IPS DF 6.9 (cell line): ENCODE results near the gene SPDYE2.
A peak's percentile ranks its signal among the peaks of the same experiment; 100 is the strongest.
"Not testable (repeated sequence)": the region's sequence is repeated elsewhere in the genome, so short reads cannot be mapped to it uniquely, and the experiment has no call there.

Experiments
- DNase-seq: peaks from one replicate; pipeline ENCODE4 v3.0.0-alpha.2; 2013; ENCODE audit warnings: low read depth, low spot score
- H3K27ac ChIP-seq: one replicate; pipeline ENCODE4 v1.5.1; 2013; ENCODE audit warnings: low read length, control low read depth
- H3K27me3 ChIP-seq: 2 replicates; pipeline ENCODE4 v1.6.1; 2013; ENCODE audit warnings: mild to moderate bottlenecking, low read length; ENCODE audit not compliant: control insufficient read depth, insufficient read depth
- H3K36me3 ChIP-seq: 2 replicates; pipeline ENCODE4 v1.6.1; 2013; ENCODE audit warnings: low read length; ENCODE audit not compliant: control insufficient read depth, insufficient read depth
- H3K4me1 ChIP-seq: 2 replicates; pipeline ENCODE4 v1.6.1; 2013; ENCODE audit warnings: low read length; ENCODE audit not compliant: control insufficient read depth, insufficient read depth
- H3K4me3 ChIP-seq: 2 replicates; pipeline ENCODE4 v1.5.1; 2013; ENCODE audit warnings: mild to moderate bottlenecking, low read length
- H3K9me3 ChIP-seq: 2 replicates; pipeline ENCODE4 v1.6.1; 2013; ENCODE audit warnings: low read length, inconsistent platforms; ENCODE audit not compliant: control insufficient read depth, insufficient read depth
- WGBS: extraction: QIAGEN DNeasy Blood & Tissue Kit; methylation state at CpG from one replicate; pipeline ENCODE4 v1.1.7; 2013; ENCODE audit warnings: mixed read lengths, missing lambda C conversion rate; ENCODE audit not compliant: insufficient read length, insufficient coverage; 5-methylcytosine and 5-hydroxymethylcytosine counted together

Gene SPDYE2

GRCh38 chr7:102516951-102517350 lies 34.1 kb upstream of the SPDYE2 start:
- not testable (repeated sequence) for H3K4me1 ChIP-seq, H3K4me3 ChIP-seq, H3K27me3 ChIP-seq, H3K9me3 ChIP-seq, DNase-seq, H3K36me3 ChIP-seq, H3K27ac ChIP-seq
- no CpG with 5 or more reads among the region's 10 CpGs for WGBS

- WGBS: no CpG with 5 or more reads among the region's 61 CpGs
- H3K27ac ChIP-seq: not testable (repeated sequence)
Observed at GRCh38 chr7:102517550-102518147, 33.4 kb upstream of the SPDYE2 start, which contains the start of gene RASA4B. TSS of gene RASA4B (minus strand) at chr7:102517777. CDS start at chr7:102517710, 67 bp downstream.

GRCh38 chr7:102520797-102521196 lies 30.2 kb upstream of the SPDYE2 start:
- no CpG with 5 or more reads among the region's 5 CpGs for WGBS
- not testable (repeated sequence) for H3K9me3 ChIP-seq, H3K4me3 ChIP-seq, DNase-seq, H3K4me1 ChIP-seq, H3K27me3 ChIP-seq, H3K27ac ChIP-seq, H3K36me3 ChIP-seq

More at GRCh38 chr7:102517550-102518147, 33.4 kb upstream of the SPDYE2 start, which contains the start of gene RASA4B:
- H3K27me3 ChIP-seq, H3K36me3 ChIP-seq, H3K4me1 ChIP-seq, DNase-seq, H3K9me3 ChIP-seq: not testable (repeated sequence)
- H3K4me3 ChIP-seq: peak within 1 kb of the TSS; percentile 33; the same call in 1 of the 2 replicates

DNA sequence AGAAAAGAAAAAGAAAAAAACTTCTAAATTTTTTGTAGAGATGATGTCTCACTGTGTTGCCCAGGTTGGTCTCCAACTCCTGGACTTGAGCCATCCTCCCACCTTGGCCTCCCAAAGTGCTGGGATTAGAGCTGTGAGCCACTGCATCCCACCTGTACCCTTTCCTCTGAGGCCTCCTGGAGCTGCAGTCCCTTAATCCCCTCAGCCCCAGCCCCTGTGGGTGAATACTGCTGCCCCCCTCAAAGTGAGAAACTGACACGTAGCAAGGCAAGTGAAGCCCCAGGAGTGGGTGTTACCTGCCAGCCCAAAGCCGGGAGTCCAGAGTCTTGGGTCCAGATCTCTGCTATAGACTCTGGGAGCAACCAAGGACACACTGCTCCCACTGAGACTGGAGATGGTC lies 26.2 kb upstream of the SPDYE2 start:
- not testable (repeated sequence) for H3K27ac ChIP-seq, H3K36me3 ChIP-seq, H3K27me3 ChIP-seq, H3K4me1 ChIP-seq, H3K4me3 ChIP-seq, DNase-seq, H3K9me3 ChIP-seq
- no CpG with 5 or more reads among the region's 2 CpGs for WGBS

- not testable (repeated sequence) for H3K27me3 ChIP-seq, H3K9me3 ChIP-seq, H3K4me1 ChIP-seq, H3K36me3 ChIP-seq, H3K4me3 ChIP-seq, H3K27ac ChIP-seq, DNase-seq
- no CpG with 5 or more reads among the region's 8 CpGs for WGBS
Observed at GRCh38 chr7:102527182-102527581, 23.8 kb upstream of the SPDYE2 start.

DNA sequence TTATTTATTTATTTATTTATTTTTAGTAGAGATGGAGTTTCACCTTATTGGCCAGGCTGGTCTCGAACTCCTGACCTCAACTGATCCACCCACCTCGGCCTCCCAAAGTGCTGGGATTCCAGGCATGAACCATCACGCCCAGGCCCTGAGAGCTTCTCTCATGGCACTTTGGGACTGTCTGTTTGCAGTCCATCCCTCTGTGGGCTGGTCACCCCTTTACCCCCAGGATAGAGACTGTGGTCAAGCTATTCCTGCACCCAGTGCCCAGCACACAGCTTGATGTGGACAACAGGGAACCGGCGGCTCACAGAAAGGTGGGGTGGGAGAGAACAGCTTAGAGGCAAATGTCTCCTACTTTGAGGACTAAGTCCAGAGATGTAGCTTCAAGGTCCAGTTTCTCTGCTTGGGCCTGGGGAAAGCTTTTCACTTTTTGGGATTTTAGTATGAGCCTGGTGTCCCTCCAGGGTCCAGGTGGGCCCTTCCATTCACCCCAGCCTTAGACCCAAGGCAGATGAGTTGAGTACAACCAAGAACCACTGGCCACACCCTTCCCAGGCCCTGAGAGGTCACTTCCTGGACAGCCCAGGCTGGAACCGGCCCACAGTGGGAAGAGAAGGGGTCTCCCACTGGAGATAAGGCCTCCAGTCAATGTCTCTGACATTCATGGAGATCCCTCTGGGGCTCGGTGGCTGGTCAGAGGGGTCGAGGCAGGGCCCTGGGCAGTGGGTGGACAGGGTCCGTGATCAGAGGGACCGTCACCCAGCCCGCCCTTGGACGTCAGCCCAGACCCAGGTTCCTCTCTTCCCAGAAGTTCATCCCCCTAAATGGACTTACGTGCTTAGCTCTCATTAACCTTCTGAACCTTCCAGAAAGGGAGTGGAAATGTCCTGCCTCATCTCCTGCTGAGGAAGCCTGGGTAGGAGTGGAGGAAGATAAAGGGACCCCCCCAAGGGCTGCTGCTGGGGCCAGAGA lies 22.9 kb upstream of the SPDYE2 start:
- DNase-seq, H3K27me3 ChIP-seq, H3K9me3 ChIP-seq, H3K4me1 ChIP-seq, H3K27ac ChIP-seq, H3K4me3 ChIP-seq, H3K36me3 ChIP-seq: not testable (repeated sequence)
- no CpG with 5 or more reads among the region's 13 CpGs for whole genome bisulfite sequencing

DNA sequence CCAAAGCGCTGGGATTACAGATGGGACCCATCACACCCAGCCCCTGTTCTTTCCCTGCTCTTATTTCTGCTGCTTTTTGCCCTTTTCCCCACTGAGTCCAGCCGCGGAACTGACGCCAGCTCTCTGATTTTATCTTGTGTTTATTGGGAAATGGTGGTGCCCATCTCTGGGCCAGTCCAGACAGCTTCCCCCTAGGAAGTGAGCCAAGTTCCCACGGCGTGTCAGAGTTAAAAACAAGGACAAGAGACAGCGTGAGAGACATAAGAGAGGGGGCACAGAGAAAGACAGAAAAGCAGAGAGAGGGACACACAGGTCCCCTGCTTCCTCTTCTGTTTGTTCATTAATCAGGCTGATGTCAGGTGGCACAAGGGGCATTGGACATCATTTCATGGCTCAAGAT lies 19.4 kb upstream of the SPDYE2 start:
- H3K27ac ChIP-seq, H3K36me3 ChIP-seq, DNase-seq, H3K4me3 ChIP-seq, H3K4me1 ChIP-seq, H3K9me3 ChIP-seq, H3K27me3 ChIP-seq: not testable (repeated sequence)
- WGBS: no CpG with 5 or more reads among the region's 7 CpGs

- DNase-seq: not testable (repeated sequence)
- no CpG with 5 or more reads among the region's 2 CpGs for WGBS
Observed at GRCh38 chr7:102532127-102532526, 18.9 kb upstream of the SPDYE2 start.

GRCh38 chr7:102535062-102535615 lies 15.9 kb upstream of the SPDYE2 start:
- not testable (repeated sequence) for H3K9me3 ChIP-seq, H3K4me1 ChIP-seq, H3K4me3 ChIP-seq, DNase-seq, H3K36me3 ChIP-seq, H3K27me3 ChIP-seq, H3K27ac ChIP-seq
- WGBS: no CpG with 5 or more reads among the region's 8 CpGs

More at GRCh38 chr7:102532127-102532526, 18.9 kb upstream of the SPDYE2 start:
- not testable (repeated sequence) for H3K27me3 ChIP-seq, H3K27ac ChIP-seq, H3K4me3 ChIP-seq, H3K4me1 ChIP-seq, H3K36me3 ChIP-seq, H3K9me3 ChIP-seq

- H3K27me3 ChIP-seq, H3K9me3 ChIP-seq: not testable (repeated sequence)
- no CpG with 5 or more reads among the region's 6 CpGs for WGBS
Observed at GRCh38 chr7:102540604-102541003, 10.4 kb upstream of the SPDYE2 start.

More at GRCh38 chr7:102540604-102541003, 10.4 kb upstream of the SPDYE2 start:
- H3K27ac ChIP-seq, H3K36me3 ChIP-seq, H3K4me3 ChIP-seq, DNase-seq, H3K4me1 ChIP-seq: not testable (repeated sequence)
